Activated CD4-positive, alpha-beta T cell treated with anti-CD3 and anti-CD28 coated beads for 24 hours (primary cell): Measurements from ENCODE around the gene CYP21A2.
"Not testable (repeated sequence)": the region's sequence is repeated elsewhere in the genome, so short reads cannot be mapped to it uniquely, and the experiment has no call there.

Experiments
- DNase-seq, 2 donors: peaks; one replicate each; pipeline ENCODE4 v3.0.0-alpha.2; 2020; ENCODE audit warnings: low read depth in 2 of 2

Gene CYP21A2

GRCh38 chr6:32037598-32038524, at the start of gene CYP21A2:
Gene CYP21A2, plus strand, starts transcription at chr6:32038415. Its CDS starts 8 bp downstream, at chr6:32038423.
- DNase-seq, result not testable (repeated sequence)

GRCh38 chr6:31989363-31989762, 48.9 kb upstream of the CYP21A2 start:
- not testable (repeated sequence) for DNase-seq

GRCh38 chr6:31994421-31994820, 43.8 kb upstream of the CYP21A2 start:
- DNase-seq, result not testable (repeated sequence)

- not testable (repeated sequence) for DNase-seq
Measured at GRCh38 chr6:31996385-31996784, 41.8 kb upstream of the CYP21A2 start.

- DNase-seq, result not testable (repeated sequence)
Measured at GRCh38 chr6:32002546-32003268, 35.5 kb upstream of the CYP21A2 start.

GRCh38 chr6:32003301-32003700, 34.9 kb upstream of the CYP21A2 start:
- not testable (repeated sequence) for DNase-seq

- DNase-seq, result not testable (repeated sequence)
Measured at GRCh38 chr6:32004393-32004792, 33.8 kb upstream of the CYP21A2 start.

GRCh38 chr6:32004864-32005537, 33.2 kb upstream of the CYP21A2 start:
- DNase-seq, result not testable (repeated sequence)

- DNase-seq, result not testable (repeated sequence)
Measured at GRCh38 chr6:32005538-32005880, 32.7 kb upstream of the CYP21A2 start.

GRCh38 chr6:32005991-32006529, 32.2 kb upstream of the CYP21A2 start:
- DNase-seq, result not testable (repeated sequence)

- DNase-seq, result not testable (repeated sequence)
Measured at GRCh38 chr6:32007086-32007485, 31.1 kb upstream of the CYP21A2 start.

GRCh38 chr6:32008037-32008436, 30.2 kb upstream of the CYP21A2 start:
- DNase-seq, result not testable (repeated sequence)

GRCh38 chr6:32008616-32009015, 29.6 kb upstream of the CYP21A2 start:
- not testable (repeated sequence) for DNase-seq

GRCh38 chr6:32009537-32009936, 28.7 kb upstream of the CYP21A2 start:
- DNase-seq, result not testable (repeated sequence)

- not testable (repeated sequence) for DNase-seq
Measured at GRCh38 chr6:32010856-32011530, 27.2 kb upstream of the CYP21A2 start.

GRCh38 chr6:32012941-32013617, 25.1 kb upstream of the CYP21A2 start:
- not testable (repeated sequence) for DNase-seq

GRCh38 chr6:32013738-32014137, 24.5 kb upstream of the CYP21A2 start:
- DNase-seq, result not testable (repeated sequence)

GRCh38 chr6:32014547-32014946, 23.7 kb upstream of the CYP21A2 start, which contains the start of gene C4B:
Gene C4B, plus strand, starts transcription at chr6:32014795. Its CDS starts 51 bp downstream, at chr6:32014846.
- not testable (repeated sequence) for DNase-seq

GRCh38 chr6:32022100-32022499, 16.1 kb upstream of the CYP21A2 start:
- not testable (repeated sequence) for DNase-seq

- not testable (repeated sequence) for DNase-seq
Measured at GRCh38 chr6:32028631-32029030, 9.6 kb upstream of the CYP21A2 start.
